NOMO-1 treated with DMSO at 0.1 percent for 48 hours (cell line): ENCODE measurements around the gene IRAK3.

Experiments used
- DNase-seq: peaks from one replicate; lab custom pipeline; 2025; ENCODE audit not compliant: unreplicated experiment; lab: John Stamatoyannopoulos, UW

IRAK3 gene, protein sequence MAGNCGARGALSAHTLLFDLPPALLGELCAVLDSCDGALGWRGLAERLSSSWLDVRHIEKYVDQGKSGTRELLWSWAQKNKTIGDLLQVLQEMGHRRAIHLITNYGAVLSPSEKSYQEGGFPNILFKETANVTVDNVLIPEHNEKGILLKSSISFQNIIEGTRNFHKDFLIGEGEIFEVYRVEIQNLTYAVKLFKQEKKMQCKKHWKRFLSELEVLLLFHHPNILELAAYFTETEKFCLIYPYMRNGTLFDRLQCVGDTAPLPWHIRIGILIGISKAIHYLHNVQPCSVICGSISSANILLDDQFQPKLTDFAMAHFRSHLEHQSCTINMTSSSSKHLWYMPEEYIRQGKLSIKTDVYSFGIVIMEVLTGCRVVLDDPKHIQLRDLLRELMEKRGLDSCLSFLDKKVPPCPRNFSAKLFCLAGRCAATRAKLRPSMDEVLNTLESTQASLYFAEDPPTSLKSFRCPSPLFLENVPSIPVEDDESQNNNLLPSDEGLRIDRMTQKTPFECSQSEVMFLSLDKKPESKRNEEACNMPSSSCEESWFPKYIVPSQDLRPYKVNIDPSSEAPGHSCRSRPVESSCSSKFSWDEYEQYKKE

DNA sequence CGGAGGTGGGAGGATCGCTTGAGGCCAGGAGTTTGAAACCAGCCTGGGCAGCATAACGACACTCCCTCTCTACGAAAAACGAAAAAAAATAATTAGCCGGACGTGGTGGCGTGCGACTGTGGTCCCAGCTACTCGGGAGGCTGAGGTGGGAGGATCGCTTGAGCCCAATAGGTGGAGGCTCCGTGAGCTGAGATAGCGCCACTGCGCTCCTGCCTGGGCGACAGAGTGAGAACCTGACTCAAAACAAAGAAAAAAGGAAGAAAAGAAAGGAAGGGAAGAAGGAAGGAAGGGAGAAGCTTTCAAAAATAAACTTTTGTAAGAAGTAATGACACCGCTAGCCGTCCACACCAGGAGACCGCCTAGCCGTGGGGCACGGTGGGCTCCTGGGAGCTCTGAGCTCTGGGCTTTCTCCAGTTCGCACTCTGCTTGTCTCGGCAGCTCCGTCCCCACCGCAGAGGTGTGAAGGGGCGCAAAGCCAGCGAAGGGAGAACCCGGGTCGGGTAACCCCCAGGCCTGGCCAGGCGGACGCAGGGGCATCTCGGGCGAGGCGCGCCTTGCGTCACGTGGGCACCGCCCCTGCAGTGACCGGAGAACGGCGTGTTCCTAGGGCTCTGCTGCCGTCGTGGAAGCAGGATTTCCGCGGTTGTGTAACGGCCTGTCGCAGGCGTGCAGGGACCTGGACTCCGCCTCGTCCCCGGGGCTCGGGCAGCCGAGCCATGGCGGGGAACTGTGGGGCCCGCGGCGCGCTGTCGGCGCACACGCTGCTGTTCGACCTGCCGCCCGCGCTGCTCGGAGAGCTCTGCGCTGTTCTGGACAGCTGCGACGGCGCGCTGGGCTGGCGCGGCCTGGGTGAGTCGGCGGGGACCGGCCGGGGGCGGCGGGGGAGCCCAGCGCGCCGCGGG lies at the start of gene IRAK3:
IRAK3 (plus strand) TSS at position 631 of the 902 bp plus-strand sequence; CDS start at position 717, 86 bp downstream.
- peak; percentile 84 for DNase-seq

DNA sequence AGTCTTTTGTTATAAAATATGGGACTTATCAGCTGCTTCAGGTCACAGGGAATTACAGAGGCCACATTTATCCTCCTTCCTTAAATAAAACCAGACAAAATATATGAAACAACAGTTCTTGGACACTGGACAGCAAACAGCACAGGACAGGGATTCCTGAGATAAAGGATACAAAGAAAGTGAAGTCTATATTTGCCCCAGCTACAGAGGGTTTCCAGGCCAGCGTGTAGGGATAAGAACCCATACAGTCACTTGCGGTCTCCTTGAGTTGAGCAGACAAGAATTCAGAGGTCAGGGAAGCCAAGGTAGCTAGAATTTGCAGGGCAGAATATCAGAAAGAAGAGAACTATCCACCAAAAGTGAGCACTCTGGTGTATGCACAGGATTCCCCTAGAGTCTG lies 49.7 kb upstream of the IRAK3 start:
- DNase-seq: no peak

DNA sequence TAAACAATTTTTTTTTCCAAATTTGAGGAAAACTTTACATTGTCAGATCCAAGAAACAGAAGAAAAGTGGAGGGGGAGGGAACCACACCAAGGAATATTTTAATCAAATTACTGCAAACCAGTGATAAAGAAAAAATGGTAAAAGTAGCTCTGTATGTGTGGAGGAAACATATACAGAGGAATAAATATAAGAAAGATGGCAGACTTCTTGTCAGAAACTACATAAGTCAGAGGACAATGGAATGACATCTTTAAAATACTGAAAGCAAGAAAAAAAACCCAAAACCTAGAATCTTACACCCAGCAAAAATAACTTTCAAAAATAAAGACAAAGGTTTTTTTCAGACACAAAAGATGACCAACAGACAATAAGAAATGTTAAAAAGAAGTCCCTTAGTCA lies 48.3 kb upstream of the IRAK3 start:
- DNase-seq: peak; percentile 24

DNA sequence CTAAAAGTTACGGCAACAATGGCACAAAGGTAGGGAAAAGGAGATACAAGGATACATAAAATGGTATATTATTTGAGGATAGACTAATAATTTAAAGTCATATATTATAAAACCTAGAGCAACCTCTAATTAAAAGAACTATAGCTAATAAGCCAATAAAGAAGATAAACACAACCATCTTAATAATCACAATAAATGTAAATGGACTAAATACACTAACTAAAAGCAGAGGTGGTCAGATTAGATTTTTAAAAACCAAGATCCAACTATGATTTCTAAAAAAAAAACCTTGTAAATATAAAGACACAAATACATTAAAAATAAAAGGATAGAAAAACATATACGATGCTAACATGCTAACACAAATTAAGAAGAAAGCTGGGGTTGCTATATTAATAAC lies 47.7 kb upstream of the IRAK3 start:
- DNase-seq: no peak

DNA sequence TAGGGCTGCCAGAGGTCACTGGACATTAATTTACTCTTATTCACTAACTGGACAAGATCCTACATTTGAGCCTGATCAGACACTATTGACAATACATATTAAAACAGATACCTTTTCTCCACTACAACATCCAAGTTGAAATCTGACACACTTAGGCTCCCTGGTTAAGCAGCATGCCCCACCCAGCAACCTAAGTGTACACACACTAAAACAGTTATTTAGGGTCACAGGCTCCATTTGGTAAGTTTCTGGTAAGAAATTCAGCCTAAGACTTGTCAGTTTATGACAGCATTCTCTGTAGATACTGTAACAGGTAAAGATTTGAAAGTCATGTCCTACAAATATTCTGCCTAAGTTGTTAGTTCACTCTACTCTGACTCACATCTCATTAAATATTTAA lies 46.2 kb upstream of the IRAK3 start:
- no peak for DNase-seq

DNA sequence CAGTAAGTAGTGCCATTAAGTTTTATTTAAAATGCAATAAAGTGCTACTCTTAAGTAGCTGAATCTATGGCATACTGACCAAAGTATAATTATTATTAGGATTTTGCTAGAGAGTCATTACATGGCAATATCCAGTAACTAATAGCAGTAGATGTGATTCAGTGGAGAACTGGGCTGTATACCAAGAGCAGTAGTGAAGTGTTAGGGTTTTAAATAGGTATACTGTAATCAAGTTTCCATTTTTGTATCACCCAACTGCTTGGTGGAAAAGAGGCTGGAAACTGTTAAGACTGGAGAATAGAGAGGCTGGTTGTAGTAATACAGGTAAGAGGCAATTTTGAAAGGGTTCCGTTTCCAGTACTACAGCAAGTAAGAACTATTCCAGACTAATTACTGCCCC lies 45.1 kb upstream of the IRAK3 start:
- DNase-seq: no peak

DNA sequence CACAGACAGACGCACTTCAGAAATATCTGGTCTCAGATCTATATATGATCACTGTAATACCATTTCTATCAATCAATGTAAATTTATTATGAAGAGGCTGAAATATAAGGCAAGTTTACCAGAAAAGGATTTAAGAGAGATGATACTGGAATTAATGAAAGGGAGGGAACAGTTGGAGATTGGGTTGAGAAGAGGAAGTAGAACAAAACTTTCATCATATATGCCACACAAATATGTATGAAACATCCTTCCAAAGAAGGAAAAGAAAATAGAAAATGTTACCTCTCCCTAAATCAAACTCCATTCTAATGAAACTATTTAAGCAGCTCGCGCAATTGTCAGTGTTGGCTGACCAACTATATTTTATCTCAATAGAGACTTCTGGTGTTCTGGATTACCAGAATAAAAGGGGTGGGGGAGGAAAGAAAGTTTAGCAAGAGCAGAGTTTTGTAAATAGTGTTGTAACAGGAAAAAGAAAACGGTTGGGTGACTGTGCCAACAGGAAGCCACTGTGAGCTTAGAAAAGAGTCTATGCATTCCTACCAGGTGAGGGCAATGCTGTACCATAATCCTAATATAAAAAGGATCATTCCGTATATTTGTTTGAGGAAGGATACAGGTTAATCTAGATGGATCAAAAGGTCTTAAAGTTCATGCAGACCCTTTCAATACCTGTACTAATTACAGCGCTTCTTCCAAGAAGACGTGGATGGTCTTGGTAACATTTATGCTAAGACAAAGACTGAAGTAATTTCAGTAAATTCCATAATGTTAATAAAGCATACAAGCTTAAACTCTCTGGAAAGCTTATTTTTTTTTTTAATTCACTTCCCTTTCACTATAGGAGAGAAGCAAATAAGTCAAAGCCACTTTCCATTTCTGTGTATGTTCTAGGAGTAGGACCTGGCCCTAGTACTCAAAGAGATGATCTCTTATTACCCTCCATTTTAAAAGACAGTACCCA lies 43.9 kb upstream of the IRAK3 start:
- DNase-seq: peak; percentile 94

DNA sequence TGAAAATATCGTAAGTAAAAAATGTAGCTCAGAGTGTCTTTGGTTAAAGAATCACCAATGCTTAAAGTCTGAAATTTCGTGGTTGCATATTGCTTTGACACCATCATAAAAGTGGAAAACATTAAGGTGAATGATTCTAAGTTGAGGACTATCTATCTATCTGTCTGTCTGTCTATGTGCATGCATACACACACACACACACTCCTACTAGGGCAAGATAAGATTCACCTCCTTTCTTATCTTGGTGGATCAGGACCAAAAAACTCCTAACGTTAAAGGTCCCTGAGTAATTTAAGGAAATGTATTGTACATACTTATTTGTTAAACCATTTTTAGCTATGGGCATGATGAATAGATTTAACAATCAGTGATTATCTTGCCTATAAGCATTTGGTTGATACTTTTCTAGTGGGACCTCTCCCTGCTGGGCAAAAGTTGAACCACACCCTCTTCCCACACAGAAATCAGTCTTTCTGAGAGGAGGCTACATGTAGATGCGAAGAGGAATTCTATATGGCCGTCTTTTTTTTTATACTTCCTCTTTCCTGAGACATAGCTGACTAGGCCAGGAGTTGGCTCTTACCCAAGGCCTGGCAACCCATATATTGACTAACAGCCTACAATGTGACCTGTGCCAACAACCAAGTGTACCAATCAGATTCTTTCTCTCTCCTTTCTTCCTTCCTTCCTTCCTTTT lies 39.2 kb upstream of the IRAK3 start:
- DNase-seq: peak; percentile 86

DNA sequence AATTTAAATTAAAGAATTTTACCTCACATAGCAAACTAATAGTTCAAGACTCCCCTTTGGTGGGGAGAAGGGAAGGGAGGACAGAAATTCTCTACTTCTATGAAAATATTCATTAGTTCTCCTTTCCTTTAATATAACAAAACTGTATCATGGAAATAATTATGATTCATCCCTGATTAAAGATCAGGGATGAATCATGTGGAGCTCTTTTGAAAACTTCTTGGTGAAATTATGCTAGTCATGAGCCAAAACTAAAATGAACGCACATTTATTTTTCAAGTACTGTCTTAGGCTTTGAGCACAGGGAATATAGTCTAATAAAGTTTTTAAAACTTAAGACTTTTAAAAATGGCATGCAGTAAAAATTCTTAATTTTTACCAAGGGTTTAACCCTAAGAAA lies 36.3 kb upstream of the IRAK3 start:
- no peak for DNase-seq

DNA sequence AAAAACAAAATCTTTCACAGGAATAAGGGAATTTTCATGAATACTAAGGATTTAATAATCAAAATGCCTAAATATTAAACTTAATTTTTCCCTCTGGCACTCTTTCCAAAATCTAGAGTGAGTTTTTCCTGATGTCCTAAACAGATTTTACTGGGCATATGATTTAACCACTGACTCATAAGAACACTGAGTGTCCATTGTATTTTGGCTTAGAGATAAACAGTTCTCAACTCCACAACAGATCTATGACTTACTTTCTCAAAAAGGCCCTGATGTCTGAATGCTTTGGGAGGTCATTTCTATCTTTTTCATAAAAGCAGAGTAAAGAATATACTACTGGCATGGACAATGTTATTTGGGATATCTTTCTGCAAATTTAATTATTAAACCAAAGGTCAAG lies 34.2 kb upstream of the IRAK3 start:
- no peak for DNase-seq

DNA sequence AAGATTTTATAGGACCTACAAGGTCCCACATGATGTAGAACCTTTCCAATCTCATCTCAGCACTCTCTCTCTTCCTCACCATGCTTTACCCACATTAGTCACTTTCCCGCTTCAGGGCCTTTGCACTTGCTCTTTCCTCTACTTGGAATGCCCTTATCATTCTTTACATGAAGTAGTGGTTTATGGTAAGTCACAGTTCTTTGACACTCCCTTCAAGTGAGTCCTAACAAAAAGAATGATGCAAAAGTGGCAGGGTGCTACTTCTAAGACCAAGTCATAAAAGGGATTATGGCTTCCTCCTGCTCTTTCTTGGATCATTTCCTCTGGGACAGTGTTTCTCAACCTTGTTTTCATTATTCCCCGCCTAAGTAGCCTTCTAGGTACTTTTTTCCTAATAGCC lies 32.4 kb upstream of the IRAK3 start:
- DNase-seq: no peak

DNA sequence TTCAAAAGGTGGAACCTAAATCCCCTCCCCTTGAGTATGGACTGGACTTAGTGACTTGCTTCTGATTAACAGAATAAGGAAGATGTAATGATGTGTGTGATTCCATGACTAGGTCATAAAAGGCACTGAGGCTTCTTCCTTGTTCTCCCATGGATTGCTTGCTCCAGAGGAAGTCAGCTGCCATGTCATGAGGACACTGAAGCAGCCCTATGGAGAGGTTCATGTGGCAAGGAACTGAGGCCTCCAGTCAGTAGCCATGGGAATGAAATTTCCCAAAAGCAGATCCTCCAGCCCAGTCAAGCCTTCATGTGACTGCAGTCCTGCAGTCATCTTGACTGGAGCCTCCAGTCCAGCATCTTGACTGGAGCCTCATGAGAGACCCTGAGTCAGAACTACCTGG lies 29.9 kb upstream of the IRAK3 start:
- DNase-seq: no peak

DNA sequence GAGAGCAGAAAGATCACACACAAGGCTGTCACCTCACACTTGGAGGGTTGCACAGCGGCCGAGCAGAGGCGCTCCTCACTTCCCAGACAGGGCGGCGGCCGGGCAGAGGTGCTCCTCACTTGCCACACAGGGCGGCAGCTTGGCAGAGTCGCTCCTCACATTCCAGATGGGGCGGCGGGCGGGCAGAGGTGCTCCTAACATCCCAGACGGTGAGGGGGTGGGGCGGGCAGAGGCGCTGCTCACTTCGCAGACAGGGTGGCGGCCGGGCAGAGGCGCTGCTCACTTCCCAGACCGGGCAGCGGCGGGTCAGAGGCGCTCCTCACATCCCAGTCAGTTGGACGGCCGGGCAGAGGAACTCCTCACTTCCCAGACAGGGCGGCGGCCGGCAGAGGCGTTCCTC lies 28.3 kb upstream of the IRAK3 start:
- no peak for DNase-seq

DNA sequence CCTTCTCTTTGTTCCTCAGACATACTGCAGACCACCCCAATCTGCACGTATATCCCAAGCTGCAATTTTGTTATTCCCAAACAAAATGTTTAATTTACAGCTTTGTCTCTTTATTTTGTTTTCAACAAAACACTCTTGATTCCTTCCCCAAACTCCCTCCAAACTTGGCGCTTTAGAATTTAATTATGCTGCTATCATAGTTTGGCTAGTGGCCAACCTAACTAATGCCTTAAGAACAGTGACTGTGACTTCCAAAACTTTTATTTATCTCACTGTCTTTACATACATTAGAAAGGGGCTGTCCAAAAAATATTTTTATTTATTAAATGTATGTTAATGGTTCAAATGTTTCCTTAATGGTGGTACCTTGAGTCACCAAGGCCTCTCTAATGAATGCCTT lies 26.3 kb upstream of the IRAK3 start:
- no peak for DNase-seq

DNA sequence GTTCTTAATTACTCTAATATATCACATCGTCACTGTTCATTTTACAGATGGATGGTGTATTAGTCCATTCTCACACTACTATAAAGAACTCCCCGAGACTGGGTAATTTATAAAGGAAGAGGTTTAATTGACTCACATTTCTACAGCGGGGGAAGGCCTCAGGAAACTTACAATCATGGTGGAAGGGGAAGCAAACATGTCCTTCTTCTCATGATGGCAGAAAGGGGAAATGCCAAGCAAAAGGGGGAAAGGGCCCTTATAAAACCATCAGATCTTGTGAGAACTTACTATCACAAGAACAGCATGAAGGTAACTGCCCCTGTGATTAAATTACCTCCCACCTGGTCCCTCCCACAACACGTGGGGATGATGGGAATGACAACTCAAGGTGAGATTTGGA lies 25.7 kb upstream of the IRAK3 start:
- DNase-seq: no peak

DNA sequence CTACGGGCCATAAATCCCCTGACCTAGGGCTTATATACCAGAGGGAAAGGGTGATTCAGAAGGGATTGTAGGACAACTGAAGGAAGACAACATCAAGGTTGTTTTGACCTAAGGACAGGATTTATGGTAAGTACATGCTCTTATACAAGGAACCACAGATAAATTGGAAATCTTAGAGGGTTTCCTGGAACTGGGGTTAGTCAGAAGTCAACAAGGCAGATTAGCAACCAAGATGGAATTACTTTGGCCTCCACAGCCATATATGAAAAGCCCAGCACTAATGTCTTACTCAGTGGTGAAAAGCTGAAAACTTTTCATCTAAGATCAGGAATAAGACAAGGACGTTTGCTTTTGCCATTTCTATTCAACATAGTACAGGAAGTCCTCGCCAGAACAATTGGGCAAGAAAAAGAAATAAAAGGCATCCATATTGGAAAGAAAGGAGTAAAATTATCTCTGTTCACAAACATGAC lies 24.6 kb upstream of the IRAK3 start:
- DNase-seq: no peak

DNA sequence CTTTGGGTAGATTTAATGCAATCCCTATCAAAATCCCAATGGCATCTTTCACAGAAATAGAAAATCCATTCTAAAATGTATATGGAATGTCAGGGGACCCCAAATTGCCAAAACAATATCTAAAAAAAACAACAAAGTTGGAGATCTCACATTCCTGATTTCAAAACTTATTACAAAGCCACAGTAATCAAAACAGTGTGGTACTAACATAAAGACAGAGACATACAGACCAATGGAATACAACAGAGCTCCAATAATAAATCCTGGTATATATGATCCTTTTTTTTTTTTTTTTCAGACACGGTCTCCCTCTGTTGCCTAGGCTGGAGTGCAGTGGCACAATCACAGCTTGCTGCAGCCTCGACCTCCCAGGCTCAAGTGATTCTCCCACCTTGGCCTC lies 23.9 kb upstream of the IRAK3 start:
- DNase-seq: no peak

DNA sequence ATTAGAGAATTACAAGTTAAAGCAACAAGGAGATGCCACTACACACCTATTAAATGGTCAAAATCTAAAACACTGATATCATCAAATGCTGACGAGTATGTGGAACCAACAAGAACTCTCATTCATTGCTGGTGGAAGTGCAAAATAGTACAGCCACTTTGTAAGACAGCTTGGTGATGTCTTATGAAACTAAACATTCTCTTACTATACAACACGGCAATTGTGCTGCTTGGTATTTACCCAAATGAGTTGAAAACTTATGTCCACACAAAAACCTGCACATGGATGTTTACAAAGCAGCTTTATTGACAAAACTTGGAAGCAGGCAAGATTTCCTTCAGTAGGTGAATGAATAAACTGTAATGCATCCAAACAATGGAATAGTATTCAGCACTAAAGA lies 22.5 kb upstream of the IRAK3 start:
- DNase-seq: no peak

DNA sequence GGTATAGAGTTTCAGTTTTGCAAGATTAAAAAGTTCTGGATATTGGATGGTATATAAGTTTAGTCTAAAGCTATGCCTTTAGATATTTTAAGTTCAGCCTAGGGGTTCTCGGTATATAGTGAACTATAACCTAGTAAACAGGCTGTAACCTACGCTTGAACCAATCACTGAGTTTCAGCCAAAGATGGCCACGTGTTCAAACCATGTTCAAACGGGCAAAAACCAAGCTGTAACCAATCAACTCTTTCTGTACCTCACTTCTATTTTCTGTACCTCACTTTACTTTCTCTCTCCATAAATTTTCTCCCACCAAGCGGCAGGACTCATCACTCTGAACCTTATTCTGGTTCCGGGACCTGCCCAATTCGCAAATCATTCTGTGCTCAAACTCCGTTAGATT lies 20.6 kb upstream of the IRAK3 start:
- no peak for DNase-seq
